ENCODE data around the gene MAF. TPM values are rescaled to one million over a fixed set of nuclear protein-coding genes. Genes with fewer than 3 reads are reported as not detected.

MAF gene
- total RNA-seq, 4 donors from 2014 or later: 11.0 to 92.6 (median 26.3) TPM

DNA sequence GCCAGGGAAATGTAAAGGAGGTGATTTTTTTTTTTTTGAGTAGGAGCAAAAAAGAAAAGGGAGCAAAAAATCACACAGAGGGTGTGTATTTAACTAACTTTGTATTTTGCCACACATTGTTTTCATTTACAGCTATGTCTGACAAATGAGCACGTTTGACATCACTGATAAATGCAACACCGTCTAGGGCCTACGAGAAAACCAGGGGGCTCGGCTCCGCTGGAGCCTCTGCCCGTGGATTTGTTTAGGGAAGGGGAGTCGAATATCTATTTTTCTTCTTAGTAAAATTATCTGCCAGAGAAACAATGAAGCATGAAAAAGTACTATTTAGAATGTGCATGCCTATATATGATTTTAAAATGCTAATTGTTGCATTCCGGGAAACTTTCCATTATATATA, 6.8 kb downstream of the MAF start:
- H3K9me3 ChIP-seq: no peaks in the 10 kb centered on the region
- peak overlapping the region; percentile 96 to 98 for H3K27ac ChIP-seq
- no peaks in the 10 kb centered on the region for H3K36me3 ChIP-seq
- H3K4me3 ChIP-seq: peak overlapping the region in 1 of 2 donors; percentile 2
- no peak for DNase-seq
- intact Hi-C loops (cut with DNase I; ENCODE audit: low total_unique reads): no loop called here
- no peaks in the 10 kb centered on the region for H3K27me3 ChIP-seq
- no peak for TF ChIP-seq POLR2A (IDR thresholded peaks at IDR 0.05)
- TF ChIP-seq, protein P1, sequence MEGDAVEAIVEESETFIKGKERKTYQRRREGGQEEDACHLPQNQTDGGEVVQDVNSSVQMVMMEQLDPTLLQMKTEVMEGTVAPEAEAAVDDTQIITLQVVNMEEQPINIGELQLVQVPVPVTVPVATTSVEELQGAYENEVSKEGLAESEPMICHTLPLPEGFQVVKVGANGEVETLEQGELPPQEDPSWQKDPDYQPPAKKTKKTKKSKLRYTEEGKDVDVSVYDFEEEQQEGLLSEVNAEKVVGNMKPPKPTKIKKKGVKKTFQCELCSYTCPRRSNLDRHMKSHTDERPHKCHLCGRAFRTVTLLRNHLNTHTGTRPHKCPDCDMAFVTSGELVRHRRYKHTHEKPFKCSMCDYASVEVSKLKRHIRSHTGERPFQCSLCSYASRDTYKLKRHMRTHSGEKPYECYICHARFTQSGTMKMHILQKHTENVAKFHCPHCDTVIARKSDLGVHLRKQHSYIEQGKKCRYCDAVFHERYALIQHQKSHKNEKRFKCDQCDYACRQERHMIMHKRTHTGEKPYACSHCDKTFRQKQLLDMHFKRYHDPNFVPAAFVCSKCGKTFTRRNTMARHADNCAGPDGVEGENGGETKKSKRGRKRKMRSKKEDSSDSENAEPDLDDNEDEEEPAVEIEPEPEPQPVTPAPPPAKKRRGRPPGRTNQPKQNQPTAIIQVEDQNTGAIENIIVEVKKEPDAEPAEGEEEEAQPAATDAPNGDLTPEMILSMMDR (IDR thresholded peaks at IDR 0.05): no peak
- peaks cover 0 to 4% of the 10 kb centered on the region in 2 donors for H3K4me1 ChIP-seq

DNA sequence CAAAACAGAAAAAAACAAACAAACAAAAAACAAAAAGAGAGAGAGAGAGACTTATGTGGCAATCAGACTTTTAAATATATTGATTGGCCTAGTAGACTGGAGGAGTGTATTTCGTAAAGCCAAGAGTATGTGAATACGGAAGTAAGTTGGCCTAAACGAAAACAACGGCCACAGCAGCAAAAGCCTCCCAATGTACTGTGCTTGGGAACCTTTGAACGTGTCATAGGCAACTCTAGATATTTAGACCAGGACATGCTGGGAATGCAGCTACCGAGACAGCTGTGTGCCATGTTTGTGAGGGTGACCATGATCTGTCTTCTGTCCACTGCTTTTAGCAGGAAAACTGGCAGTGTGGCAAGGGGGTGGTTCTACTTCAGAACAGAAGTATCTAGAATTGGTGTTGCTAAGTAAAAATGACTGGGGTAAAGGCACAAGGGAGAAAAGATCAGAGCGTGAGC, 7.4 kb downstream of the MAF start:
- Histone ChIP-seq H3K27ac (peak overlapping the region; percentile 96 to 98), H3K9me3 (no peaks in the 10 kb centered on the region), H3K27me3 (no peaks in the 10 kb centered on the region), H3K4me1 (peaks cover 0 to 4% of the 10 kb centered on the region in 2 donors), H3K36me3 (no peaks in the 10 kb centered on the region), H3K4me3 (peak overlapping the region in 1 of 2 donors; percentile 1)
- no peak for DNase-seq
- TF ChIP-seq, protein P1 (IDR thresholded peaks at IDR 0.05): no peak
- no peak for TF ChIP-seq POLR2A (IDR thresholded peaks at IDR 0.05)
- intact Hi-C loops (cut with DNase I; ENCODE audit: low total_unique reads): no loop called here

DNA sequence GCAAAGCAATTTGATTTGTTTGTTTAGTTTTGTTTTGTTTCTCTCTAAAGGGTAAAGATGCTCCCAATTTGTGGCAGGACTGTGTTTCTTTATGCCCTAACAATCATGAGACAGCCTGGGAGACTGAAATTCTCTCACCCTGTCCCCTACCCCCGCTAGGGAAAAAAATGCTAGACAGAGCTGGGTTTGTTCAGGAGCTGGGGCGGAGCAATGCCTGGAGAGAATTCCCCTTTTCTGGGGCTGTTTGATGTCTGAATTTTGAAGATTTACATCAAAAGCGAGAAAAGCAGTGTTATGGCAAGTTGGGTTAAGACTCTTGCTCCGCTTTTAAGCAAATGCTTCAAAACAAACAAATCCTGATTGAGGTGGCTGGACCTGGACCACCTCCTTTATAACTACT, 8.4 kb downstream of the MAF start:
- intact Hi-C loops (cut with DNase I; ENCODE audit: low total_unique reads): no loop called here
- DNase-seq: no peak
- TF ChIP-seq, protein P1 (IDR thresholded peaks at IDR 0.05): no peak
- Histone ChIP-seq H3K4me1 (peaks cover 0 to 4% of the 10 kb centered on the region in 2 donors), H3K4me3 (no peak overlapping the region), H3K9me3 (no peaks in the 10 kb centered on the region), H3K27me3 (no peaks in the 10 kb centered on the region), H3K27ac (peak overlapping the region; percentile 96 to 98), H3K36me3 (no peaks in the 10 kb centered on the region)

DNA sequence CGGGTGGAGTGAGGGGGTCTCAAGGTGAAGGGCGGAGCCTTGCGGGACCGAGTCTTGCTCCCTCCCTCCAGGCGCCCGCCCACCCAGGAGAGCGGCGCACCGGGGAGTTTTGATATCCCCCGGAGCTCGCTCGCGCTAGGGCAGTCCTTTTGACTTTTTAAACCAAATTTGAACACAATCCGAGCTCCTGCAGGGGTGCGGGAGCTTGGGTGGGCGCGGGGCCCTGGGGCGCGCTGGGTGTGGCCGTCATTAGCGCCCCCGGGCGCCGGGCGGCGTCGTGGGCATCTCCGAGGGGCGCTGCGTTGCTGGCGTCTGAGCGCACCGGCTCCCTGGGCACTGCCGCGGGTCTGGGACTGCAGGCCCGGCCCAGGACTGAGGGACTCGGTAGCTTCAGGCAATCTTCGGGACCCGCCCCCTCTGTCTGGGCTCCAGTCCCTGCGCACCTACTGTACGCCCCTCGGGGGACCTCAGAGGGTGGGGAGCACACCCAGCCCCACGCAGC, 10.9 kb downstream of the MAF start:
- peak; percentile 41 to 45 for DNase-seq
- Histone ChIP-seq H3K4me3 (peak overlapping the region; percentile 44 to 62), H3K36me3 (no peaks in the 10 kb centered on the region), H3K27me3 (no peaks in the 10 kb centered on the region), H3K27ac (peak overlapping the region; percentile 96 to 98), H3K4me1 (peaks cover 0 to 4% of the 10 kb centered on the region in 2 donors), H3K9me3 (no peaks in the 10 kb centered on the region)
- intact Hi-C loops (cut with DNase I; ENCODE audit: low total_unique reads): no loop called here
- TF ChIP-seq POLR2A (IDR thresholded peaks at IDR 0.05): no peak
- TF ChIP-seq, protein P1 (IDR thresholded peaks at IDR 0.05): no peak

DNA sequence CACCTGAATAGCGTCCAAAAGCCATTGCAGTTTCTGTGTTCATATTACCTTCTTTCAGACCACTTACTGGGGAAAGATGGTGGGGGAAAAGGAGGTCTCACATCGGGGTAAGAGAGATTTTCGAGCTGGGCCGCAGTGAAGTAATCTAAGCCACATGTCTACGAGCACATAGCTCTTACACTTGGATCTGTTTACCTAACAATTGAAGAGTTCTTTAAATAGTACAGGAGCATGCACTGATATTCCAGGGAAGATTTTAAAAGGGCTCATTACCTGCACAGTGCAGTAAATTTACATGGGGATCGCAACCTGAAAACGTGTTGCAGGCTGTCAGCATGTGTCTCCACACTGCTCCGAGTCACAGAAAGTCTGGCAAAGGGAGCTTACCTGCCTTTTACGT, 12.6 kb downstream of the MAF start:
- TF ChIP-seq POLR2A (IDR thresholded peaks at IDR 0.05): no peak
- TF ChIP-seq, protein P1 (IDR thresholded peaks at IDR 0.05): no peak

More for the DNA sequence above, 12.6 kb downstream of the MAF start:
- peak overlapping the region in 1 of 2 donors; percentile 96 for H3K27ac ChIP-seq
- no peak overlapping the region for H3K4me3 ChIP-seq
- H3K4me1 ChIP-seq: no peaks in the 10 kb centered on the region
- H3K27me3 ChIP-seq: no peaks in the 10 kb centered on the region
- no peaks in the 10 kb centered on the region for H3K36me3 ChIP-seq
- H3K9me3 ChIP-seq: no peaks in the 10 kb centered on the region
- no peak for DNase-seq
- intact Hi-C loops (cut with DNase I; ENCODE audit: low total_unique reads): no loop called here
